ENCODE results near the gene C17orf50.

GRCh38 chr17:35784895-35785294, 24.2 kb downstream of the C17orf50 start:
- TF ChIP-seq ZSCAN25 (CRISPR knock-in tag; IDR thresholded peaks at IDR 0.05) (no peak), MYNN (CRISPR knock-in tag; IDR thresholded peaks at IDR 0.05; ENCODE audit: low read depth) (no peak), JUNB (CRISPR knock-in tag; IDR thresholded peaks at IDR 0.05; ENCODE audit: borderline replicate concordance) (no peak), ZNF251 (CRISPR knock-in tag; IDR thresholded peaks at IDR 0.05) (no peak), ZFX (CRISPR knock-in tag; IDR thresholded peaks at IDR 0.05; ENCODE audit: low read depth) (no peak), CCAR2 (optimal IDR thresholded peaks at IDR 0.05; ENCODE audit: low read depth, low read length) (no peak), ZNF256 (CRISPR knock-in tag; conservative IDR thresholded peaks at IDR 0.05) (no peak)
- TF ChIP-seq, protein P1, sequence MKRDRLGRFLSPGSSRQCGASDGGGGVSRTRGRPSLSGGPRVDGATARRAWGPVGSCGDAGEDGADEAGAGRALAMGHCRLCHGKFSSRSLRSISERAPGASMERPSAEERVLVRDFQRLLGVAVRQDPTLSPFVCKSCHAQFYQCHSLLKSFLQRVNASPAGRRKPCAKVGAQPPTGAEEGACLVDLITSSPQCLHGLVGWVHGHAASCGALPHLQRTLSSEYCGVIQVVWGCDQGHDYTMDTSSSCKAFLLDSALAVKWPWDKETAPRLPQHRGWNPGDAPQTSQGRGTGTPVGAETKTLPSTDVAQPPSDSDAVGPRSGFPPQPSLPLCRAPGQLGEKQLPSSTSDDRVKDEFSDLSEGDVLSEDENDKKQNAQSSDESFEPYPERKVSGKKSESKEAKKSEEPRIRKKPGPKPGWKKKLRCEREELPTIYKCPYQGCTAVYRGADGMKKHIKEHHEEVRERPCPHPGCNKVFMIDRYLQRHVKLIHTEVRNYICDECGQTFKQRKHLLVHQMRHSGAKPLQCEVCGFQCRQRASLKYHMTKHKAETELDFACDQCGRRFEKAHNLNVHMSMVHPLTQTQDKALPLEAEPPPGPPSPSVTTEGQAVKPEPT (CRISPR knock-in tag; IDR thresholded peaks at IDR 0.05; ENCODE audit: low read depth), result no peak
- TF ChIP-seq, protein P2, sequence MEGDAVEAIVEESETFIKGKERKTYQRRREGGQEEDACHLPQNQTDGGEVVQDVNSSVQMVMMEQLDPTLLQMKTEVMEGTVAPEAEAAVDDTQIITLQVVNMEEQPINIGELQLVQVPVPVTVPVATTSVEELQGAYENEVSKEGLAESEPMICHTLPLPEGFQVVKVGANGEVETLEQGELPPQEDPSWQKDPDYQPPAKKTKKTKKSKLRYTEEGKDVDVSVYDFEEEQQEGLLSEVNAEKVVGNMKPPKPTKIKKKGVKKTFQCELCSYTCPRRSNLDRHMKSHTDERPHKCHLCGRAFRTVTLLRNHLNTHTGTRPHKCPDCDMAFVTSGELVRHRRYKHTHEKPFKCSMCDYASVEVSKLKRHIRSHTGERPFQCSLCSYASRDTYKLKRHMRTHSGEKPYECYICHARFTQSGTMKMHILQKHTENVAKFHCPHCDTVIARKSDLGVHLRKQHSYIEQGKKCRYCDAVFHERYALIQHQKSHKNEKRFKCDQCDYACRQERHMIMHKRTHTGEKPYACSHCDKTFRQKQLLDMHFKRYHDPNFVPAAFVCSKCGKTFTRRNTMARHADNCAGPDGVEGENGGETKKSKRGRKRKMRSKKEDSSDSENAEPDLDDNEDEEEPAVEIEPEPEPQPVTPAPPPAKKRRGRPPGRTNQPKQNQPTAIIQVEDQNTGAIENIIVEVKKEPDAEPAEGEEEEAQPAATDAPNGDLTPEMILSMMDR (CRISPR knock-in tag; IDR thresholded peaks at IDR 0.05), result no peak
- TF ChIP-seq, protein P3, sequence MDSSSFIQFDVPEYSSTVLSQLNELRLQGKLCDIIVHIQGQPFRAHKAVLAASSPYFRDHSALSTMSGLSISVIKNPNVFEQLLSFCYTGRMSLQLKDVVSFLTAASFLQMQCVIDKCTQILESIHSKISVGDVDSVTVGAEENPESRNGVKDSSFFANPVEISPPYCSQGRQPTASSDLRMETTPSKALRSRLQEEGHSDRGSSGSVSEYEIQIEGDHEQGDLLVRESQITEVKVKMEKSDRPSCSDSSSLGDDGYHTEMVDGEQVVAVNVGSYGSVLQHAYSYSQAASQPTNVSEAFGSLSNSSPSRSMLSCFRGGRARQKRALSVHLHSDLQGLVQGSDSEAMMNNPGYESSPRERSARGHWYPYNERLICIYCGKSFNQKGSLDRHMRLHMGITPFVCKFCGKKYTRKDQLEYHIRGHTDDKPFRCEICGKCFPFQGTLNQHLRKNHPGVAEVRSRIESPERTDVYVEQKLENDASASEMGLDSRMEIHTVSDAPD (CRISPR knock-in tag; IDR thresholded peaks at IDR 0.05), result no peak
